GM18519 (cell line): ENCODE measurements around the gene LPP.
"Not testable (repeated sequence)": the region's sequence is repeated elsewhere in the genome, so short reads cannot be mapped to it uniquely, and the experiment has no call there.

Experiments
- ATAC-seq: cut with Tn5 transposase; IDR thresholded peaks from one replicate; pipeline ENCODE4 v1.9.1; 2021; ENCODE audit warnings: mild to moderate bottlenecking, moderate library complexity; ENCODE audit not compliant: unreplicated experiment, low FRiP score

Gene LPP

GRCh38 chr3:188154014-188154808, at the start of gene LPP:
Gene LPP (plus strand): TSS chr3:188154157. CDS start chr3:188406121, 251,964 bp downstream.
- peak; percentile 57 for ATAC-seq

GRCh38 chr3:188106006-188106405, 48.0 kb upstream of the LPP start:
- ATAC-seq, result no peak

- no peak for ATAC-seq
These were observed 47.5 kb upstream of the LPP start for GRCh38 chr3:188106454-188106853.

GRCh38 chr3:188106887-188107830, 46.8 kb upstream of the LPP start:
- ATAC-seq, result no peak

GRCh38 chr3:188108703-188109412, 45.1 kb upstream of the LPP start:
- no peak for ATAC-seq

GRCh38 chr3:188111002-188111584, 42.9 kb upstream of the LPP start:
- no peak for ATAC-seq

GRCh38 chr3:188113756-188114155, 40.2 kb upstream of the LPP start:
- ATAC-seq, result no peak

GRCh38 chr3:188119846-188120245, 34.1 kb upstream of the LPP start:
- no peak for ATAC-seq

GRCh38 chr3:188122571-188123169, 31.3 kb upstream of the LPP start:
- ATAC-seq, result no peak

- no peak for ATAC-seq
These were observed 30.6 kb upstream of the LPP start for GRCh38 chr3:188123170-188123905.

- no peak for ATAC-seq
These were observed 29.8 kb upstream of the LPP start for GRCh38 chr3:188124184-188124583.

GRCh38 chr3:188125076-188125475, 28.9 kb upstream of the LPP start:
- no peak for ATAC-seq

- ATAC-seq, result no peak
These were observed 27.7 kb upstream of the LPP start for GRCh38 chr3:188126276-188126675.

GRCh38 chr3:188126934-188127333, 27.0 kb upstream of the LPP start:
- ATAC-seq, result no peak

GRCh38 chr3:188128905-188129304, 25.1 kb upstream of the LPP start:
- ATAC-seq, result no peak

- not testable (repeated sequence) for ATAC-seq
These were observed 22.9 kb upstream of the LPP start for GRCh38 chr3:188131023-188131422.

GRCh38 chr3:188133219-188133618, 20.7 kb upstream of the LPP start:
- ATAC-seq, result no peak

- no peak for ATAC-seq
These were observed 20.3 kb upstream of the LPP start for GRCh38 chr3:188133646-188134045.

- no peak for ATAC-seq
These were observed 19.9 kb upstream of the LPP start for GRCh38 chr3:188134079-188134478.
